CD4-positive, alpha-beta T cell treated with Interferon gamma for 1 hour (primary cell): ENCODE results near the gene TSPAN10.

Experiments used
- DNase-seq: peaks from one replicate; pipeline ENCODE4 v3.0.0-alpha.2; 2020

Gene TSPAN10

GRCh38 chr17:81690549-81690948, 53.6 kb downstream of the TSPAN10 start:
- no peak for DNase-seq

DNA sequence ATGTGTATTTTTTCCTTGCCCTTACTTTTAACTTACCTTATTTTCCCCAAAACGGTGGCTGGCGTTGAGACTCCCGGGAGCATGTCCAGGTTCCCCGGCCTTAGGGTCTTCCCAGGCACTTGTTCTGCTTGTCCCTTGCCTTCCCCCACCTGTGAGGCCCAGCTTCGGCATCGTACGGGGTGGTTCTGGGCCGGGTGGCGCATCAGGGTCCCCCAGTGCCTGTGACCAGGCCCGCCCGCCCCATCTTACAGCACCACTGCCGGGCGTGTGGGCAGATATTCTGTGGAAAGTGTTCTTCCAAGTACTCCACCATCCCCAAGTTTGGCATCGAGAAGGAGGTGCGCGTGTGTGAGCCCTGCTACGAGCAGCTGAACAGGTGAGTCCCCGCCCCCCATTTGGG, 54.2 kb downstream of the TSPAN10 start:
- no peak for DNase-seq

DNA sequence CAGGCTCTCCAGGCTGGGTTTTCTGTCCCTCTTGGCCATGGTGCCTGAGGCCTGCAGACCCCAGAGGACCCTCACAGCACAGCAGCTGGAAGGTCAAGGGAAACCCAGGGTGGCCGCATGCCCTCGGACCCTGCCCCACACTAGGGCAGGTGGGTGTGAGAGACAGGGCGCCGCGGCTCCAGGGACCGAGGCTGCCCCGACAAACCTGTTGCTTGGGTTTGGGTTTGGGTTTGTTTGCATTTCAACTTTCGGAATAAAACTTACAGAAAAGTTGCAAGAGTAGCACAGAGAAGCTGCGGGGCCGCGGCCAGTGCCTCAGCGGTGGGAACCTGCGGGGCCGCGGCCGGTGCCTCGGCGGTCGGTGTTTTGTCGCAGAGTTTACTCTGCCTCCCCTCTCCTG, 54.6 kb downstream of the TSPAN10 start:
- no peak for DNase-seq

DNA sequence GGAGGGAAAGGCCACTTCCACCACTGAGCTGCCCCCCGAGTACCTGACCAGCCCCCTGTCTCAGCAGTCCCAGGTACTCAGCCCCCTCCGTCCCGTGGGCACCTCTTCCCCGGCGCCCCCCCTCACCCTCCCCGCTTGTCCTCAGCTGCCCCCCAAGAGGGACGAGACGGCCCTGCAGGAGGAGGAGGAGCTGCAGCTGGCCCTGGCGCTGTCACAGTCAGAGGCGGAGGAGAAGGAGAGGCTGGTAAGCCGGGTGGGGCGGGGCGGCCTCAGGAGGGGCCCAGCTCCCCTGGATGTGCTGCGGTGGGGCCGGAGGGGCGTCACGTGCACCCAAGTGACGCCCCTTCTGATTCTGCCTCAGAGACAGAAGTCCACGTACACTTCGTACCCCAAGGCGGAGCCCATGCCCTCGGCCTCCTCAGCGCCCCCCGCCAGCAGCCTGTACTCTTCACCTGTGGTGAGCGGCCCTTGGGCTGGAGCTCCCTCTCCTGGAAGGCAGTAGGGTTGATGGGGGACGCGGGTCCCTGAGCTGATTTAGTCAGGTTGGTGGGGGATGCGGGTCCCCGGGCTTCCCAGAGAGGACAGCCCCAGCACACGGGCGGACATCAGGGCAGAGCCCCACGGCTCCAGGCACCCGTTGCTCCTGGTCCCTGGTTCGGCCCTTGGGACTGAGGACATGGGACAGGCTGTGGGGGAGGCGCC, 56.7 kb downstream of the TSPAN10 start:
- no peak for DNase-seq

GRCh38 chr17:81694810-81695209, 57.8 kb downstream of the TSPAN10 start:
- DNase-seq: no peak

DNA sequence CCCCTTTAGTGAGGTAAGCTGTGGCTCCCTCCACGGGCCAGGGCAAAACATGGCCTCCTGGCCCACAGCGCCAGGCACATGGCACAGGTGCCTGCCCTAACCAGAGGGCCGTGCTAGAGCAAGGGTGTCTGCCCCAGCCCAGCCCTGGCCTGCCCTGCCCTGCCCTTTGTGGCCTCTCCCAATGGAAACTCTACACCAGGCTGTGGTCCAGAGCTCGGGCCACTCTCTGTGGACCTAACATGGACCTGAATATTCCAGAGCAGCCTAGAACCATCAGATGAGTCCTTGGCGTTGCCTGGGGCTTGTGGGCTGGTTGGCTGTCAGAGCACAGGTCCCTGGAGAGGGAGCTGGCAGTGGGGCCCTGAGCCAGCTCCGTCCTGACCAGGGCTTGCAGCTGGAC, 58.2 kb downstream of the TSPAN10 start:
- DNase-seq: no peak

DNA sequence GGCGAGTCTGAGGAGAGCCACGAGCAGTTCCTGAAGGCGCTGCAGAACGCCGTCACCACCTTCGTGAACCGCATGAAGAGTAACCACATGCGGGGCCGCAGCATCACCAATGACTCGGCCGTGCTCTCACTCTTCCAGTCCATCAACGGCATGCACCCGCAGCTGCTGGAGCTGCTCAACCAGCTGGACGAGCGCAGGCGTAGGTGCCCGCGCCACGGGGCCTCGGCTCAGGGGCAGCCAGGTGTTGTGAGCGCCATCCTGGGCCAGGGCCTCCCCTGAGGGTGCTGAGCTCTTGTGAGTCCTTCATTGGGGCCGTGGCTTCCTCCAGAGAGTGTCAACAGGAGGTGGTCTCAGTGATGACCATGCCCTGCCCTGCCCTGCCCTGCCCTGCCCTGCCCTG, 58.8 kb downstream of the TSPAN10 start:
- DNase-seq: no peak

GRCh38 chr17:81696218-81696941, 59.4 kb downstream of the TSPAN10 start:
- DNase-seq: no peak

GRCh38 chr17:81697261-81698044, 60.5 kb downstream of the TSPAN10 start:
- DNase-seq: no peak
